B cell (primary cell): ENCODE results near the gene CALM1. TPM values are rescaled to one million over a fixed set of nuclear protein-coding genes. Genes with fewer than 3 reads are reported as not detected.

Experiments
- ATAC-seq: fragments of 200-7000 bp; cut with Tn5 transposase; one replicate; pipeline ENCODE4 v1.10.0; 2021; ENCODE audit warnings: low read depth, mild to moderate bottlenecking, moderate number of reproducible peaks, moderate library complexity
- CTCF ChIA-PET: fragments of 350-600 bp; sonication (Branson Sonifier 250); formaldehyde crosslinking; loops from one replicate; lab custom pipeline; 2021; ENCODE audit warnings: antibody characterized with exemption, inconsistent platforms; lab: Charles Lee
- POLR2A ChIA-PET: fragments of 350-600 bp; sonication (Branson Sonifier 250); formaldehyde crosslinking; loops from one replicate; lab custom pipeline; 2021; ENCODE audit warnings: antibody characterized with exemption; lab: Charles Lee
- DNase-seq: peaks from one replicate; pipeline ENCODE4 v3.0.0; 2013
- H2AFZ ChIP-seq: 2 replicates; pipeline ENCODE4 v1.6.1; 2012; ENCODE audit warnings: mild to moderate bottlenecking, low read depth, low read length; ENCODE audit not compliant: insufficient read depth, poor library complexity, severe bottlenecking
- H3K27ac ChIP-seq, 2 donors: 1 replicate in 1 of 2; 2 replicates in 1 of 2; pipeline ENCODE4 v1.5.1; 2012 to 2013; ENCODE audit warnings: low read length in 2 of 2, mild to moderate bottlenecking in 2 of 2, moderate library complexity in 1 of 2
- H3K27me3 ChIP-seq, 4 experiments: fragments of 200-600 bp in 1 of 4; sonication (generic) in 1 of 4; replicated peaks in 1 of 4; 1 replicate in 2 of 4; 2 replicates in 2 of 4; pipeline versions ENCODE4 v1.6.1 to v1.7.0; 2013 to 2016; ENCODE audit warnings: low read length in 3 of 4, mild to moderate bottlenecking in 2 of 4, mixed read lengths in 1 of 4, moderate library complexity in 1 of 4; ENCODE audit not compliant: insufficient read depth in 4 of 4, control insufficient read depth in 3 of 4; ENCODE audit errors: control extremely low read depth in 1 of 4
- H3K36me3 ChIP-seq, 2 experiments: replicated peaks in 1 of 2; 1 replicate in 1 of 2; 2 replicates in 1 of 2; pipeline versions ENCODE4 v1.6.1 to v1.7.1; 2013; ENCODE audit warnings: low read length in 1 of 2; ENCODE audit not compliant: insufficient read depth in 2 of 2, control insufficient read depth in 1 of 2; ENCODE audit errors: control extremely low read depth in 1 of 2, extremely low read depth in 1 of 2
- H3K4me1 ChIP-seq, 2 donors: fragments of 200-600 bp in 1 of 2; sonication (generic) in 1 of 2; 1 replicate in 1 of 2; 2 replicates in 1 of 2; pipeline versions ENCODE4 v1.5.1 to v1.6.1; 2013 to 2017; ENCODE audit warnings: low read length in 2 of 2; ENCODE audit not compliant: control insufficient read depth in 2 of 2, insufficient read depth in 2 of 2
- H3K4me2 ChIP-seq: replicated peaks from 2 replicates; pipeline ENCODE3; 2012; ENCODE audit warnings: mild to moderate bottlenecking, low read depth, low read length; ENCODE audit not compliant: poor library complexity, severe bottlenecking
- H3K4me3 ChIP-seq, 5 experiments: fragments of 200-600 bp in 1 of 5; sonication (generic) in 1 of 5; 1 replicate in 3 of 5; 2 replicates in 2 of 5; pipeline versions ENCODE4 v1.5.1 to v1.7.0; 2011 to 2016; ENCODE audit warnings: low read length in 4 of 5, mild to moderate bottlenecking in 4 of 5, low read depth in 2 of 5, control low read depth in 1 of 5, moderate library complexity in 1 of 5; ENCODE audit not compliant: insufficient read depth in 1 of 5; ENCODE audit errors: control extremely low read depth in 1 of 5, extremely low read depth in 1 of 5
- H3K79me2 ChIP-seq: fragments of 200-600 bp; sonication (generic); one replicate; pipeline ENCODE4 v1.6.0; 2016; ENCODE audit warnings: low read length; ENCODE audit not compliant: control insufficient read depth, insufficient read depth
- H3K9ac ChIP-seq: fragments of 200-600 bp; sonication (generic); 2 replicates; pipeline ENCODE4 v1.6.1; 2017; ENCODE audit warnings: mild to moderate bottlenecking, low read length, moderate library complexity
- H3K9me3 ChIP-seq, 3 donors: one replicate each; pipeline versions ENCODE4 v1.6.1 to v1.7.1; 2013; ENCODE audit warnings: low read length in 2 of 3; ENCODE audit not compliant: control insufficient read depth in 2 of 3, insufficient read depth in 1 of 3; ENCODE audit errors: control extremely low read depth in 1 of 3
- H4K20me1 ChIP-seq: 2 replicates; pipeline ENCODE4 v1.6.0; 2012; ENCODE audit warnings: mild to moderate bottlenecking, low read length; ENCODE audit not compliant: insufficient read depth, control insufficient read depth, poor library complexity, severe bottlenecking
- H3K27ac Mint-ChIP-seq: one replicate; pipeline ENCODE4 v1.8.0; 2021; ENCODE audit warnings: mixed read lengths
- H3K27me3 Mint-ChIP-seq: one replicate; pipeline ENCODE4 v1.8.0; 2021; ENCODE audit warnings: mixed read lengths
- H3K4me1 Mint-ChIP-seq: one replicate; pipeline ENCODE4 v1.8.0; 2021; ENCODE audit warnings: mixed read lengths
- H3K4me3 Mint-ChIP-seq: one replicate; pipeline ENCODE4 v1.8.0; 2021; ENCODE audit warnings: mixed read lengths
- H3K9me3 Mint-ChIP-seq: one replicate; pipeline ENCODE4 v1.8.0; 2022; ENCODE audit warnings: mixed read lengths; ENCODE audit not compliant: insufficient read depth
- EZH2 ChIP-seq: IDR thresholded peaks from 2 replicates; pipeline ENCODE4 v1.6.1; 2012; ENCODE audit warnings: borderline replicate concordance, low read depth, mild to moderate bottlenecking, moderate library complexity, low read length; ENCODE audit not compliant: insufficient read depth, poor library complexity, severe bottlenecking
- WGBS: methylation state at CpG from one replicate; pipeline ENCODE4 v1.1.5; 2013; ENCODE audit warnings: missing lambda C conversion rate; ENCODE audit not compliant: insufficient coverage; 5-methylcytosine and 5-hydroxymethylcytosine counted together
- intact Hi-C: fragments of 100-400 bp; cut with micrococcal nuclease; formaldehyde crosslinking; loops from one replicate; pipeline ENCODE4 v1.10.0; 2022
- polyA plus RNA-seq: library from polyadenylated mRNA; depleted of rRNA; stranded (reverse); fragments of >200 nt; gene quantifications from 2 replicates; pipeline ENCODE4 v1.2.3, GENCODE V29; 2012
- total RNA-seq, 2 donors: library from RNA; stranded (reverse); fragments of 120-200 nt in 1 of 2; gene quantifications; 1 replicate in 1 of 2; 2 replicates in 1 of 2; pipeline versions ENCODE4 v1.2.3 to v1.2.4, GENCODE V29; 2013 to 2022
- TF ChIP-seq, protein P1 (sequence below): fragments of 200-600 bp; IDR thresholded peaks from one replicate; pipeline ENCODE4 v1.8.0; 2022; ENCODE audit warnings: antibody characterized with exemption, mild to moderate bottlenecking

Gene CALM1
- total and polyA plus RNA-seq, 2 donors (not counting 1 experiment from before 2014, with no cell fraction given), result 264 to 267 TPM

DNA sequence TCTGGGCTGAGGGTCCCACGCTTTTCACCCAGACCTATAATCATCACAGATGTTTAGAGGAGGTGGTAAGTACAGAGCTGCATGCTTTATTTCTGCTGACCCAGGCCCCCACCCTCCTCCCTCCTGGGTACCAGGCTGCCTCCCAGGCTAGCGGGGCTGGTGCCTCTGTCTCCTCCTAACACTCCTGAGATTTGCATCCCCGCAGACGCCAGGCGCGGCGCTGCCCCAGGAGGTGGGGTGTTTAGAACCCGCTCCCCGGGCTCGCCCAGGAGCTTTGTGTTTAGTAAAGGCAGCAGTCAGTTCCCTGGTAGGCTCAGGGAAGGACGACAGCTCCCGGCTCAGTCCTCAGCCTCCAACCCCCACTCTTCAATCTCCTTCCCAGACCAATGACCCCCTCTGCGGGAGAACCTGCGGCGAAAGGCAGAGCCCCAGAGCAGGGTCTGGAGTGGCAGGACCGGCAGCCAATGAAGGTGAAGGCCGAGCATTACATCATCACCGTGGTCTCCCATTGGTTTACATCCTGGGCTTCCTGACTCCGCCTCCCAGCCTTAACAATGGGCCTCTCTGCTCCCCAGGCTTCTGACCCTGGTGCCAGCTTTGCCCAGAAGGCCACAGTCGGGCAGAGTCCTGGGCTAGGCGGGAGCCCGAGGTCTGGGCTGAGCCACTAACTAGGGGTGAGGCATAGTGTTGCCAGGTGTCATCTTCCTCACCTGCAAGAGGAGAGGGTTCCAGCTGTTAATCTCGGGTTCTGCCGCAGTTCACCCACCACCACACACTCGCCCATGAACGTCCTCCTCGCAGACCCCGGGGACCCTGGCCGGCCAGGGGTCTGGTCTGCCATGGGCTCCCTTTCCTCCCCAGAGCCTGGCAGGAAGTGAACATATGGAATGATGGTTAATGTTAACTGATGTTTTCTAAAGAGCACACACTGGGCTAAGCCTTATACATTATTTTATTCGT, 57.5 kb downstream of the CALM1 start:
- H2AFZ ChIP-seq, result no peak overlapping the region
- H3K4me1 ChIP-seq, result peaks cover 14 to 16% of the 10 kb centered on the region in 2 donors
- no peak for ATAC-seq
- no peaks in the 10 kb centered on the region for H3K79me2 ChIP-seq
- no peaks in the 10 kb centered on the region for H3K36me3 ChIP-seq
- H3K27me3 Mint-ChIP-seq, result no peaks in the 10 kb centered on the region
- POLR2A ChIA-PET, result no interaction called here
- H4K20me1 ChIP-seq, result no peaks in the 10 kb centered on the region
- DNase-seq, result no peak
- H3K9me3 Mint-ChIP-seq, result no peaks in the 10 kb centered on the region
- WGBS, result 89% methylated on average over 11 of the region's 30 CpGs
- no peak overlapping the region for H3K9ac ChIP-seq
- H3K4me3 Mint-ChIP-seq, result no peak overlapping the region
- TF ChIP-seq EZH2, result no peak
- TF ChIP-seq, protein P1, sequence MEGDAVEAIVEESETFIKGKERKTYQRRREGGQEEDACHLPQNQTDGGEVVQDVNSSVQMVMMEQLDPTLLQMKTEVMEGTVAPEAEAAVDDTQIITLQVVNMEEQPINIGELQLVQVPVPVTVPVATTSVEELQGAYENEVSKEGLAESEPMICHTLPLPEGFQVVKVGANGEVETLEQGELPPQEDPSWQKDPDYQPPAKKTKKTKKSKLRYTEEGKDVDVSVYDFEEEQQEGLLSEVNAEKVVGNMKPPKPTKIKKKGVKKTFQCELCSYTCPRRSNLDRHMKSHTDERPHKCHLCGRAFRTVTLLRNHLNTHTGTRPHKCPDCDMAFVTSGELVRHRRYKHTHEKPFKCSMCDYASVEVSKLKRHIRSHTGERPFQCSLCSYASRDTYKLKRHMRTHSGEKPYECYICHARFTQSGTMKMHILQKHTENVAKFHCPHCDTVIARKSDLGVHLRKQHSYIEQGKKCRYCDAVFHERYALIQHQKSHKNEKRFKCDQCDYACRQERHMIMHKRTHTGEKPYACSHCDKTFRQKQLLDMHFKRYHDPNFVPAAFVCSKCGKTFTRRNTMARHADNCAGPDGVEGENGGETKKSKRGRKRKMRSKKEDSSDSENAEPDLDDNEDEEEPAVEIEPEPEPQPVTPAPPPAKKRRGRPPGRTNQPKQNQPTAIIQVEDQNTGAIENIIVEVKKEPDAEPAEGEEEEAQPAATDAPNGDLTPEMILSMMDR, result no peak
- no peaks in the 10 kb centered on the region for H3K27me3 ChIP-seq
- H3K4me3 ChIP-seq, result no peak overlapping the region
- no peak overlapping the region for H3K4me2 ChIP-seq
- CTCF ChIA-PET, result interaction anchor here (0.6 kb wide), 1 partner anchor 14 kb away, joined by 3 read pairs; no protein-coding TSS in a partner anchor
- intact Hi-C loops, result no loop called here
- no peak overlapping the region for H3K27ac ChIP-seq
- H3K27ac Mint-ChIP-seq, result no peak overlapping the region
- H3K9me3 ChIP-seq, result no peaks in the 10 kb centered on the region
- H3K4me1 Mint-ChIP-seq, result peaks cover 13% of the 10 kb centered on the region

DNA sequence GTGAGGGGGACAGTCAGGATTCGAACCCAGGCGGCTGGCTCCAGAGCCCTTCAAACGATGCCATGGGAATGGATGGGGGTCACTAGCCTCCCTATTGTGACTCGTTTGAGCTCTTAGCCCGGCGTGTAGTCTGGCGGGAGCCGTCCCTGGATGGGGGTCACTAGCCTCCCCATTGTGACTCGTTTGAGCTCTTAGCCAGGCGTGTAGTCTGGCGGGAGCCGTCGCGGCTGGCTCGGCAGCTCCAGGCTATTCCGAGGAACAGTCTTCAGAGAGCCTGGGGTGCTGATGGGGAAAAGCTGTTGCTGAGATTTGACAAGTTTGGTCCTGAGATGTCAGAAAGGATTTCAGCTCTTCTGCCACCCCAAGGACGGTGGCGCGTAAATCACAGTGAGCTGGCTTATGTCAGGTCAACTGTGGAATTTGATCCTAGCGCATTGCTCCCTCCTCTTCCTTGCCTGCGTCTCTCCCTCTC, 58.3 kb downstream of the CALM1 start:
- Mint-ChIP-seq H3K27me3 (no peaks in the 10 kb centered on the region), H3K27ac (no peak overlapping the region), H3K4me1 (peaks cover 13% of the 10 kb centered on the region), H3K9me3 (no peaks in the 10 kb centered on the region), H3K4me3 (no peak overlapping the region)
- Histone ChIP-seq H3K9ac (no peak overlapping the region), H3K79me2 (no peaks in the 10 kb centered on the region), H3K9me3 (no peaks in the 10 kb centered on the region), H3K36me3 (no peaks in the 10 kb centered on the region), H3K4me3 (no peak overlapping the region), H3K27me3 (no peaks in the 10 kb centered on the region), H3K4me1 (peaks cover 14 to 16% of the 10 kb centered on the region in 2 donors), H3K4me2 (no peak overlapping the region), H3K27ac (no peak overlapping the region), H2AFZ (no peak overlapping the region), H4K20me1 (no peaks in the 10 kb centered on the region)
- ATAC-seq (no peak), DNase-seq (no peak)
- WGBS, result 98% methylated on average over 19 of the region's 21 CpGs
- CTCF ChIA-PET, result interaction anchor here (1.3 kb wide), 1 partner anchor 56 kb away, joined by 3 read pairs; no protein-coding TSS in a partner anchor
- POLR2A ChIA-PET, result no interaction called here
- intact Hi-C loops, result no loop called here
- TF ChIP-seq EZH2, result no peak
- TF ChIP-seq, protein P1, result no peak
